ENCODE measurements around the gene CD14.

DNA sequence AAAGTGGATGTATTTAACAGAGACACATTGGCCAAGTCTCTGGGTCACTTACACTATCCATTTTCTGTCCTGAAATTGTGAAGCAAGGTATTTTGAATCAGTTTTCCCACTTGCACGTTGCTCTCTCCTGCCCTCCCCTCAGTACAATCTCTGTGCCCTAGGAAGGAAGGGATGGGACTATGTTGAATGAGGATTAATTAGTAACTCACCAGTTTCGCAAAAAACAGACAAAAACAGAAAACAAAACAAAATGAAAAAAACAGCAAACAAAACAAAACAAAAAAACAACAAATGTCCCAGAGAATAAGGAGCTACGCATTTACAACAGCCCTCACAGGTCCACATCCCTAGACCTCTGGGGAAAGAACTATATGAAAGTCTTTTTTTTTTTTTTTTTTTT is 1.1 kb upstream of the CD14 start:
- TF ChIP-seq, protein P1, sequence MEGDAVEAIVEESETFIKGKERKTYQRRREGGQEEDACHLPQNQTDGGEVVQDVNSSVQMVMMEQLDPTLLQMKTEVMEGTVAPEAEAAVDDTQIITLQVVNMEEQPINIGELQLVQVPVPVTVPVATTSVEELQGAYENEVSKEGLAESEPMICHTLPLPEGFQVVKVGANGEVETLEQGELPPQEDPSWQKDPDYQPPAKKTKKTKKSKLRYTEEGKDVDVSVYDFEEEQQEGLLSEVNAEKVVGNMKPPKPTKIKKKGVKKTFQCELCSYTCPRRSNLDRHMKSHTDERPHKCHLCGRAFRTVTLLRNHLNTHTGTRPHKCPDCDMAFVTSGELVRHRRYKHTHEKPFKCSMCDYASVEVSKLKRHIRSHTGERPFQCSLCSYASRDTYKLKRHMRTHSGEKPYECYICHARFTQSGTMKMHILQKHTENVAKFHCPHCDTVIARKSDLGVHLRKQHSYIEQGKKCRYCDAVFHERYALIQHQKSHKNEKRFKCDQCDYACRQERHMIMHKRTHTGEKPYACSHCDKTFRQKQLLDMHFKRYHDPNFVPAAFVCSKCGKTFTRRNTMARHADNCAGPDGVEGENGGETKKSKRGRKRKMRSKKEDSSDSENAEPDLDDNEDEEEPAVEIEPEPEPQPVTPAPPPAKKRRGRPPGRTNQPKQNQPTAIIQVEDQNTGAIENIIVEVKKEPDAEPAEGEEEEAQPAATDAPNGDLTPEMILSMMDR (IDR thresholded peaks at IDR 0.05), result no peak
- no peak for TF ChIP-seq POLR2A (IDR thresholded peaks at IDR 0.05)
- no peak for TF ChIP-seq POLR2AphosphoS5 (IDR thresholded peaks at IDR 0.05)
- TF ChIP-seq EP300 (IDR thresholded peaks at IDR 0.05), result no peak
